K562 (cell line): ENCODE results near the gene GDF11. TPM values are rescaled to one million over a fixed set of nuclear protein-coding genes. Genes with fewer than 3 reads are reported as not detected.
A peak's percentile ranks its signal among the peaks of the same experiment; 100 is the strongest.

Source experiments
- DDX20 ChIP-seq: fragments of 450-650 bp; IDR thresholded peaks from 2 replicates; pipeline ENCODE4 v1.6.1; 2016; ENCODE audit warnings: missing genetic modification characterization, low read depth, mild to moderate bottlenecking, missing compliant biosample characterization, moderate library complexity
- ESRRA ChIP-seq: fragments of 450-650 bp; IDR thresholded peaks from 2 replicates; pipeline ENCODE4 v1.6.1; 2014; ENCODE audit warnings: low read depth, mild to moderate bottlenecking, moderate library complexity, borderline replicate concordance
- HCFC1 ChIP-seq: IDR thresholded peaks from 2 replicates; pipeline ENCODE4 v1.6.1; 2012; ENCODE audit warnings: low read depth, low read length, improper control_type of control experiment
- MBD2 ChIP-seq: sonication (generic); IDR thresholded peaks from 2 replicates; pipeline ENCODE4 v1.6.1; 2016; ENCODE audit warnings: low read depth, borderline replicate concordance
- MYBL2 ChIP-seq, 2 experiments: fragments of 450-650 bp in 1 of 2; sonication (generic) in 1 of 2; formaldehyde crosslinking in 1 of 2; IDR thresholded peaks; 2 replicates each; pipeline versions ENCODE4 v1.6.1 to v1.8.1; 2017 to 2022; ENCODE audit warnings: borderline replicate concordance in 1 of 2, inconsistent platforms in 1 of 2, low read depth in 1 of 2, mild to moderate bottlenecking in 1 of 2, missing genetic modification reagents in 1 of 2, moderate library complexity in 1 of 2
- NBN ChIP-seq: fragments of 450-650 bp; IDR thresholded peaks from 2 replicates; pipeline ENCODE4 v1.6.1; 2016; ENCODE audit warnings: low read depth, mild to moderate bottlenecking
- NR2C2 ChIP-seq, 2 experiments: fragments of 200-800 bp in 1 of 2; sonication (Bioruptor generic) in 1 of 2; sonication (generic) in 1 of 2; formaldehyde crosslinking in 1 of 2; IDR thresholded peaks; 2 replicates each; pipeline versions ENCODE4 v1.6.1 to v1.8.0; 2016 to 2022; ENCODE audit warnings: mild to moderate bottlenecking in 1 of 2, missing compliant biosample characterization in 1 of 2, missing genetic modification characterization in 1 of 2, missing genetic modification reagents in 1 of 2
- PHF20 ChIP-seq: fragments of 450-650 bp; IDR thresholded peaks from 2 replicates; pipeline ENCODE4 v1.6.1; 2018; ENCODE audit not compliant: partially characterized antibody
- SAFB ChIP-seq: fragments of 200-400 bp; formaldehyde crosslinking; IDR thresholded peaks from 2 replicates; pipeline ENCODE4 v1.6.1; 2017; ENCODE audit warnings: low read depth, low read length, borderline replicate concordance
- TFAM ChIP-seq: fragments of 250-450 bp; sonication (Bioruptor Pico); conservative IDR thresholded peaks from 2 replicates; pipeline ENCODE4 v1.5.0; 2021; ENCODE audit warnings: mild to moderate bottlenecking, moderate library complexity
- ZNF253 ChIP-seq: fragments of 250-450 bp; sonication (Bioruptor Pico); conservative IDR thresholded peaks from 2 replicates; pipeline ENCODE4 v1.6.1; 2021; ENCODE audit warnings: mild to moderate bottlenecking
- ZNF384 ChIP-seq: IDR thresholded peaks from 2 replicates; pipeline ENCODE4 v1.6.1; 2012; ENCODE audit warnings: low read depth, low read length, improper control_type of control experiment
- ZNF764 ChIP-seq: fragments of 250-450 bp; sonication (Bioruptor Pico); IDR thresholded peaks from 2 replicates; pipeline ENCODE4 v1.4.0; 2020; ENCODE audit warnings: low read depth, mild to moderate bottlenecking, moderate library complexity
- polyA plus RNA-seq, 8 experiments: library from polyadenylated mRNA; depleted of rRNA in 4 of 8; stranded (reverse) in 5 of 8; unstranded in 3 of 8; fragments of >200 nt; fragmentation: Nextera tagmentation in 2 of 8; fragmentation: Illumina TruSeq in 1 of 8; extraction: Ambion mirVana in 2 of 8; extraction: Trizol in 1 of 8; gene quantifications; 2 replicates each; pipeline versions ENCODE4 v1.2.1 to v1.2.3, GENCODE V29; 2011 to 2014; ENCODE audit warnings: inconsistent platforms in 1 of 8, missing spikeins in 1 of 8
- total RNA-seq, 7 experiments: library from RNA; depleted of rRNA in 6 of 7; stranded (reverse); fragments of >200 nt in 6 of 7; fragmentation: Illumina TruSeq in 2 of 7; extraction: Trizol in 2 of 7; gene quantifications; 2 replicates each; pipeline versions ENCODE4 v1.2.1 to v1.2.3, GENCODE V29; 2011 to 2021; ENCODE audit warnings: low replicate concordance in 1 of 7
- TF ChIP-seq, protein P1 (sequence below), 3 experiments: fragments of 200-800 bp in 1 of 3; fragments of 250-450 bp in 1 of 3; fragments of 450-650 bp in 1 of 3; sonication (Bioruptor Pico) in 1 of 3; sonication (Bioruptor generic) in 1 of 3; formaldehyde crosslinking in 1 of 3; IDR thresholded peaks; 2 replicates each; pipeline versions ENCODE4 v1.6.1 to v1.8.0; 2016 to 2022; ENCODE audit warnings: mild to moderate bottlenecking in 2 of 3, missing genetic modification characterization in 2 of 3, missing compliant biosample characterization in 1 of 3, moderate library complexity in 1 of 3
- TF ChIP-seq, protein P2 (sequence below): fragments of 450-650 bp; IDR thresholded peaks from 2 replicates; pipeline ENCODE4 v1.6.1; 2018; ENCODE audit warnings: mild to moderate bottlenecking, low read depth; ENCODE audit not compliant: partially characterized antibody
- TF ChIP-seq, protein P3 (sequence below): IDR thresholded peaks from 2 replicates; pipeline ENCODE4 v1.6.1; 2014; ENCODE audit warnings: antibody characterized with exemption
- TF ChIP-seq, protein P4 (sequence below): sonication (generic); formaldehyde crosslinking; IDR thresholded peaks from 2 replicates; pipeline ENCODE4 v1.9.0; 2022; ENCODE audit warnings: mild to moderate bottlenecking, missing genetic modification reagents

Gene GDF11
- total and polyA plus RNA-seq, 9 of the 15 experiments (the other 6 are each of a cell fraction or from before 2014, with no cell fraction given), result 1.4 to 15.7 (median 4.8) TPM

DNA sequence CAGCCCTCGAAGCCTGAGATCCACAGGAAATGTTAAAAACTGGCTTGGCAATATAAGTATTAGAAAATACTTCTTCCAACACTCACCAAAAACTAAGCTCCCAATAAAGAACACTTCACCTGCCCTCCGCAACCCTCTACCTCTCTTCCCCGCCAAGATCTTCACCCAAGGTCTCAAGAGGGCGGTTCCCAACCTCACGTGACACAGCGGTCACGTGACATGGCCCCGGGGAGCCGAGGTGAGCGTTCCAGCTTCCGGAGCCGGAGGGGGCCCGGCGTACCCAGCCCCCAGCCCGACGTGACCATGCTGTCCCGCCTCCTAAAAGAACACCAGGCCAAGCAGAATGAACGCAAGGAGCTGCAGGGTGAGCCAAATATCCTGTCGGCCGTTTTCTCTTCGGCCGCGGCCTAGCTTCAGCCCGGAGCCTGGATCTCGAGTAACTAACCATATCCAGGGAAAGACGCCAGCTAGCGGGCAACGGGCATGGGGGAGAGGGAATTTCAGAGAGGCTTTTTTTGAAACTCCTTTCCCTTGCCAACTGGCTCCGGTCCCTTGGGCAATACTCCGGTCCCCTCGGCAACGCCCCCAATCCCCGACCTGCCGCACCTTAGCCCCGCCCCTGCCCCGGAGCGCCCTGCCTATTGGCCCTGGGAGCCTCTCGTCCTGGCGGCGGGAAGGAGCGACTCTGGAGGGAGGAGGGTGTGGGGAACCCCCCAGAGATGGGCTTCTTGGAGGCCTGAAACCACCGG is 26.9 kb upstream of the GDF11 start, which contains the start of gene BLOC1S1 (continued):
- TF ChIP-seq, protein P1, sequence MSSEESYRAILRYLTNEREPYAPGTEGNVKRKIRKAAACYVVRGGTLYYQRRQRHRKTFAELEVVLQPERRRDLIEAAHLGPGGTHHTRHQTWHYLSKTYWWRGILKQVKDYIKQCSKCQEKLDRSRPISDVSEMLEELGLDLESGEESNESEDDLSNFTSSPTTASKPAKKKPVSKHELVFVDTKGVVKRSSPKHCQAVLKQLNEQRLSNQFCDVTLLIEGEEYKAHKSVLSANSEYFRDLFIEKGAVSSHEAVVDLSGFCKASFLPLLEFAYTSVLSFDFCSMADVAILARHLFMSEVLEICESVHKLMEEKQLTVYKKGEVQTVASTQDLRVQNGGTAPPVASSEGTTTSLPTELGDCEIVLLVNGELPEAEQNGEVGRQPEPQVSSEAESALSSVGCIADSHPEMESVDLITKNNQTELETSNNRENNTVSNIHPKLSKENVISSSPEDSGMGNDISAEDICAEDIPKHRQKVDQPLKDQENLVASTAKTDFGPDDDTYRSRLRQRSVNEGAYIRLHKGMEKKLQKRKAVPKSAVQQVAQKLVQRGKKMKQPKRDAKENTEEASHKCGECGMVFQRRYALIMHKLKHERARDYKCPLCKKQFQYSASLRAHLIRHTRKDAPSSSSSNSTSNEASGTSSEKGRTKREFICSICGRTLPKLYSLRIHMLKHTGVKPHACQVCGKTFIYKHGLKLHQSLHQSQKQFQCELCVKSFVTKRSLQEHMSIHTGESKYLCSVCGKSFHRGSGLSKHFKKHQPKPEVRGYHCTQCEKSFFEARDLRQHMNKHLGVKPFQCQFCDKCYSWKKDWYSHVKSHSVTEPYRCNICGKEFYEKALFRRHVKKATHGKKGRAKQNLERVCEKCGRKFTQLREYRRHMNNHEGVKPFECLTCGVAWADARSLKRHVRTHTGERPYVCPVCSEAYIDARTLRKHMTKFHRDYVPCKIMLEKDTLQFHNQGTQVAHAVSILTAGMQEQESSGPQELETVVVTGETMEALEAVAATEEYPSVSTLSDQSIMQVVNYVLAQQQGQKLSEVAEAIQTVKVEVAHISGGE (CRISPR knock-in tag; IDR thresholded peaks at IDR 0.05), result peak in 1 of 3 experiments; percentile 68; a peak in 2 of 6 replicates
- TF ChIP-seq MYBL2 (IDR thresholded peaks at IDR 0.05; ENCODE audit: low read depth), result no peak
- no peak for TF ChIP-seq MYBL2 (CRISPR knock-in tag; IDR thresholded peaks at IDR 0.05; ENCODE audit: borderline replicate concordance)
- peak; percentile 70 for TF ChIP-seq ESRRA
- TF ChIP-seq MBD2, result no peak
- TF ChIP-seq, protein P2, sequence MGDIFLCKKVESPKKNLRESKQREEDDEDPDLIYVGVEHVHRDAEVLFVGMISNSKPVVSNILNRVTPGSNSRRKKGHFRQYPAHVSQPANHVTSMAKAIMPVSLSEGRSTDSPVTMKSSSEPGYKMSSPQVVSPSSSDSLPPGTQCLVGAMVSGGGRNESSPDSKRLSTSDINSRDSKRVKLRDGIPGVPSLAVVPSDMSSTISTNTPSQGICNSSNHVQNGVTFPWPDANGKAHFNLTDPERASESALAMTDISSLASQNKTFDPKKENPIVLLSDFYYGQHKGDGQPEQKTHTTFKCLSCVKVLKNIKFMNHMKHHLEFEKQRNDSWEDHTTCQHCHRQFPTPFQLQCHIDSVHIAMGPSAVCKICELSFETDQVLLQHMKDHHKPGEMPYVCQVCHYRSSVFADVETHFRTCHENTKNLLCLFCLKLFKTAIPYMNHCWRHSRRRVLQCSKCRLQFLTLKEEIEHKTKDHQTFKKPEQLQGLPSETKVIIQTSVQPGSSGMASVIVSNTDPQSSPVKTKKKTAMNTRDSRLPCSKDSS, result no peak
- TF ChIP-seq ZNF764 (CRISPR knock-in tag), result peak; percentile 37; the same call in 1 of the 2 replicates
- TF ChIP-seq HCFC1, result peak; percentile 73
- no peak for TF ChIP-seq TFAM (CRISPR knock-in tag)
- TF ChIP-seq, protein P3, sequence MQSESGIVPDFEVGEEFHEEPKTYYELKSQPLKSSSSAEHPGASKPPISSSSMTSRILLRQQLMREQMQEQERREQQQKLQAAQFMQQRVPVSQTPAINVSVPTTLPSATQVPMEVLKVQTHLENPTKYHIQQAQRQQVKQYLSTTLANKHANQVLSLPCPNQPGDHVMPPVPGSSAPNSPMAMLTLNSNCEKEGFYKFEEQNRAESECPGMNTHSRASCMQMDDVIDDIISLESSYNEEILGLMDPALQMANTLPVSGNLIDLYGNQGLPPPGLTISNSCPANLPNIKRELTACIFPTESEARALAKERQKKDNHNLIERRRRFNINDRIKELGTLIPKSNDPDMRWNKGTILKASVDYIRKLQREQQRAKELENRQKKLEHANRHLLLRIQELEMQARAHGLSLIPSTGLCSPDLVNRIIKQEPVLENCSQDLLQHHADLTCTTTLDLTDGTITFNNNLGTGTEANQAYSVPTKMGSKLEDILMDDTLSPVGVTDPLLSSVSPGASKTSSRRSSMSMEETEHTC, result peak; percentile 83; the same call in 1 of the 2 replicates
- TF ChIP-seq ZNF384, result no peak; the same call in 1 of the 2 replicates
- peak; percentile 83 for TF ChIP-seq NBN
- TF ChIP-seq ZNF253 (CRISPR knock-in tag), result no peak
- TF ChIP-seq SAFB, result no peak
- TF ChIP-seq NR2C2 (CRISPR knock-in tag; IDR thresholded peaks at IDR 0.05), result 0 out of 2 replicates have a peak, but pooled peaks have one; percentile 52
- TF ChIP-seq NR2C2 (tag; IDR thresholded peaks at IDR 0.05), result peak; percentile 88
- TF ChIP-seq DDX20 (tag), result no peak
- TF ChIP-seq PHF20, result peak; percentile 100
- TF ChIP-seq, protein P4, sequence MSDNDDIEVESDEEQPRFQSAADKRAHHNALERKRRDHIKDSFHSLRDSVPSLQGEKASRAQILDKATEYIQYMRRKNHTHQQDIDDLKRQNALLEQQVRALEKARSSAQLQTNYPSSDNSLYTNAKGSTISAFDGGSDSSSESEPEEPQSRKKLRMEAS (CRISPR knock-in tag), result peak; percentile 85
